SU-DHL-6 (cell line): Measurements from ENCODE around the gene C5orf63.

Experiments
- EZH2phosphoT487 ChIP-seq: fragments of 200-600 bp; sonication (generic), shearing (Covaris generic); conservative IDR thresholded peaks from 2 replicates; pipeline ENCODE4 v1.6.1; 2018; ENCODE audit warnings: mild to moderate bottlenecking, antibody characterized with exemption, low read length, moderate library complexity, mixed read lengths
- TF ChIP-seq, protein P1 (sequence below): fragments of 200-600 bp; sonication (generic); IDR thresholded peaks from one replicate; pipeline ENCODE4 v1.5.1; 2017; ENCODE audit warnings: antibody characterized with exemption, mild to moderate bottlenecking, low read length, moderate library complexity; ENCODE audit not compliant: insufficient read depth, poor library complexity, severe bottlenecking

DNA sequence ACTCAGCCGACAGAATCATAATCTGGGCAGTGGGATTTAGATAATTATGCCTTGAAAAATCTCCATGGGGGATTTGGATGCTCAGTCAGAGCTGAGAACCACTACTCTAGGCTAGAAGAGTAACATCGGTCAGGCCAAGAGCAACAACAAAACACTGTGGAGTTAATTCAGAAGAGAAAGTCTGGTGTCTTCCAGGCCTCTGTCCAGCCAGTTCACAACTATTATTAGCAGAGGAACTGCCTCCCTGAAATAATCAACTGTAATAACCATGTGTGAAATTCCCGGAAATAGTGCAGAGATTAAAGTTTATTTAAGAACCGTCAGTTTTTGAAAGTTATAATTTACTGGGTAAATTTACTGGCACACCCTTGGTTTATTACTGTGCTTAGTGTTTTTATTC is 34.8 kb downstream of the C5orf63 start:
- TF ChIP-seq, protein P1, sequence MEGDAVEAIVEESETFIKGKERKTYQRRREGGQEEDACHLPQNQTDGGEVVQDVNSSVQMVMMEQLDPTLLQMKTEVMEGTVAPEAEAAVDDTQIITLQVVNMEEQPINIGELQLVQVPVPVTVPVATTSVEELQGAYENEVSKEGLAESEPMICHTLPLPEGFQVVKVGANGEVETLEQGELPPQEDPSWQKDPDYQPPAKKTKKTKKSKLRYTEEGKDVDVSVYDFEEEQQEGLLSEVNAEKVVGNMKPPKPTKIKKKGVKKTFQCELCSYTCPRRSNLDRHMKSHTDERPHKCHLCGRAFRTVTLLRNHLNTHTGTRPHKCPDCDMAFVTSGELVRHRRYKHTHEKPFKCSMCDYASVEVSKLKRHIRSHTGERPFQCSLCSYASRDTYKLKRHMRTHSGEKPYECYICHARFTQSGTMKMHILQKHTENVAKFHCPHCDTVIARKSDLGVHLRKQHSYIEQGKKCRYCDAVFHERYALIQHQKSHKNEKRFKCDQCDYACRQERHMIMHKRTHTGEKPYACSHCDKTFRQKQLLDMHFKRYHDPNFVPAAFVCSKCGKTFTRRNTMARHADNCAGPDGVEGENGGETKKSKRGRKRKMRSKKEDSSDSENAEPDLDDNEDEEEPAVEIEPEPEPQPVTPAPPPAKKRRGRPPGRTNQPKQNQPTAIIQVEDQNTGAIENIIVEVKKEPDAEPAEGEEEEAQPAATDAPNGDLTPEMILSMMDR = no peak
- no peak for TF ChIP-seq EZH2phosphoT487
